ENCODE measurements around the gene FRMPD4.

The FRMPD4 gene

GRCh38 chrX:12564221-12564620 is 425.9 kb downstream of the FRMPD4 start:
- TF ChIP-seq GLIS3 (CRISPR knock-in tag; IDR thresholded peaks at IDR 0.05), result no peak
- TF ChIP-seq TCF4 (CRISPR knock-in tag; IDR thresholded peaks at IDR 0.05; ENCODE audit: borderline replicate concordance), result no peak
- TF ChIP-seq ARNTL (CRISPR knock-in tag; IDR thresholded peaks at IDR 0.05; ENCODE audit: borderline replicate concordance, low read depth), result no peak
- no peak for TF ChIP-seq CREB5 (CRISPR knock-in tag; IDR thresholded peaks at IDR 0.05; ENCODE audit: low read depth)
- TF ChIP-seq TSHZ2 (CRISPR knock-in tag; IDR thresholded peaks at IDR 0.05), result no peak
- TF ChIP-seq ZFP3 (CRISPR knock-in tag; IDR thresholded peaks at IDR 0.05), result no peak
- no peak for TF ChIP-seq BACH2 (CRISPR knock-in tag; IDR thresholded peaks at IDR 0.05; ENCODE audit: borderline replicate concordance)
- no peak for TF ChIP-seq SNAI2 (CRISPR knock-in tag; IDR thresholded peaks at IDR 0.05)
- TF ChIP-seq PPARA (CRISPR knock-in tag; IDR thresholded peaks at IDR 0.05; ENCODE audit: borderline replicate concordance), result no peak
- no peak for TF ChIP-seq RARB (CRISPR knock-in tag; IDR thresholded peaks at IDR 0.05)
- TF ChIP-seq ZC3H10 (CRISPR knock-in tag; IDR thresholded peaks at IDR 0.05), result no peak
- TF ChIP-seq ZNF565 (CRISPR knock-in tag; conservative IDR thresholded peaks at IDR 0.05; ENCODE audit: low read depth), result no peak
- no peak for TF ChIP-seq ZNF70 (CRISPR knock-in tag; IDR thresholded peaks at IDR 0.05)
- TF ChIP-seq, protein P1, sequence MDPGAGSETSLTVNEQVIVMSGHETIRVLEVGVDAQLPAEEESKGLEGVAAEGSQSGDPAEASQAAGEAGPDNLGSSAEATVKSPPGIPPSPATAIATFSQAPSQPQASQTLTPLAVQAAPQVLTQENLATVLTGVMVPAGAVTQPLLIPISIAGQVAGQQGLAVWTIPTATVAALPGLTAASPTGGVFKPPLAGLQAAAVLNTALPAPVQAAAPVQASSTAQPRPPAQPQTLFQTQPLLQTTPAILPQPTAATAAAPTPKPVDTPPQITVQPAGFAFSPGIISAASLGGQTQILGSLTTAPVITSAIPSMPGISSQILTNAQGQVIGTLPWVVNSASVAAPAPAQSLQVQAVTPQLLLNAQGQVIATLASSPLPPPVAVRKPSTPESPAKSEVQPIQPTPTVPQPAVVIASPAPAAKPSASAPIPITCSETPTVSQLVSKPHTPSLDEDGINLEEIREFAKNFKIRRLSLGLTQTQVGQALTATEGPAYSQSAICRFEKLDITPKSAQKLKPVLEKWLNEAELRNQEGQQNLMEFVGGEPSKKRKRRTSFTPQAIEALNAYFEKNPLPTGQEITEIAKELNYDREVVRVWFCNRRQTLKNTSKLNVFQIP (CRISPR knock-in tag; IDR thresholded peaks at IDR 0.05; ENCODE audit: borderline replicate concordance, low read depth), result no peak
- TF ChIP-seq TOX (CRISPR knock-in tag; IDR thresholded peaks at IDR 0.05; ENCODE audit: borderline replicate concordance), result no peak
- no peak for TF ChIP-seq CSRNP3 (CRISPR knock-in tag; IDR thresholded peaks at IDR 0.05)
- TF ChIP-seq PATZ1 (CRISPR knock-in tag; IDR thresholded peaks at IDR 0.05; ENCODE audit: borderline replicate concordance), result no peak
- no peak for ATAC-seq

GRCh38 chrX:12567857-12568256 is 429.6 kb downstream of the FRMPD4 start:
- no peak for ATAC-seq
- no peak for TF ChIP-seq ZNF565 (CRISPR knock-in tag; conservative IDR thresholded peaks at IDR 0.05; ENCODE audit: low read depth)
- no peak for TF ChIP-seq CSDC2 (CRISPR knock-in tag; IDR thresholded peaks at IDR 0.05)
- no peak for TF ChIP-seq ZFP3 (CRISPR knock-in tag; IDR thresholded peaks at IDR 0.05)
- TF ChIP-seq CSRNP3 (CRISPR knock-in tag; IDR thresholded peaks at IDR 0.05), result no peak
- TF ChIP-seq PPARA (CRISPR knock-in tag; IDR thresholded peaks at IDR 0.05; ENCODE audit: borderline replicate concordance), result no peak

GRCh38 chrX:12570859-12571501 is 432.7 kb downstream of the FRMPD4 start:
- TF ChIP-seq BACH2 (CRISPR knock-in tag; IDR thresholded peaks at IDR 0.05; ENCODE audit: borderline replicate concordance) (no peak), ZC3H10 (CRISPR knock-in tag; IDR thresholded peaks at IDR 0.05) (no peak), TCF4 (CRISPR knock-in tag; IDR thresholded peaks at IDR 0.05; ENCODE audit: borderline replicate concordance) (no peak), ISL1 (CRISPR knock-in tag; IDR thresholded peaks at IDR 0.05) (no peak), GLIS3 (CRISPR knock-in tag; IDR thresholded peaks at IDR 0.05) (no peak), ZFP3 (CRISPR knock-in tag; IDR thresholded peaks at IDR 0.05) (no peak)
- no peak for ATAC-seq

Data from SK-N-SH treated with all-trans-retinoic acid at 6 μM for 48 hours (cell line).